Endothelial cell of hepatic sinusoid (primary cell): ENCODE measurements around the gene PTK6.

Experiments used
- in situ Hi-C: cut with HindIII; loops from 2 replicates; pipeline ENCODE4 v1.10.0; 2017; ENCODE audit warnings: low sequenced_read_pairs

PTK6 gene

DNA sequence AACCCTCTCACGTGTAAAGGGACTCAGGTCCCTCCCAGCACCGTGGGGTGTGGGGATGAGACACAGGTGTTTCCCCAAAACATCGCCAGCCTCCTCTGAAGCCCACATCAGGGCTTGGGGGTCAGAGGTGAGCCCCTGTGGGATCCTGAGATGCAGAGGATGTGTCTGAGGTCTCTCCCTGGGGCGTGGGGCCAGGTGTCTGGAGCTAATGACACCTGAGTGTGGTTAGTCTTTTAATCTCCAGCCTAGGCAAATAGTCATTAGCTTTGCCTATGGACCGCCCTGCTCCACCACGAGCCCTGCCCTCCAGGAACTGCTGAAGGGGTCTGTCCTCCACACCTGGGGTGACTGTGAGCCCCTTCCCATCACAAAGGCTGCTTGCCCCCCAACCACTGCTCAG, 8.6 kb upstream of the PTK6 start:
- in situ Hi-C loops: no loop called here

DNA sequence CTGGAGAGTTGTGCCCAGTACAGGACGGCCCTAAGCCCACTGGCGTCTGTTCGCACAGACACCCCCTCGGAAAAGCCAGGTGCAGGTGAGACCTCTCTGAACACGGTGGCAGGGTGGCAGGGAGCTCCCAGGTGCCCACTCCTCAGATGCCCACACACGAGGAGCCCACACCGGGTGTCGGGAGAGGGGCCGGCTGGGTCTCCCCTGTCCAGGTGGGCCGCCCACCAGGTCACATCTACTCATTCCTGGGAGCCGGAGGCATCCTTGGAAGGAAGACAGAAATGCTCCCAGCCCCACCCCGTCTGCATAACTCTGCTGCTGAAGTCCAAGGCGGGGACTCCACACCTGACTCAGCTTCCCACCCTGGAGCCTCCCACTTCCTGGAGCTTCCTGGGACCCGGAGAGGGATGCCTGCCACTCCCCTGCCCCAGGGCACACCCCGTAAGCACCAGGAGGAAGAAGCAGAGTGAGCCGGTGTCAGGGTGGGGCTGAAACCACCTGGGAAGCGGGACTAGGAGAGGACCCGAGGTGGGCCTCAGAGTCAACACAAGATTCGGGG, 7.9 kb upstream of the PTK6 start:
- in situ Hi-C loops: no loop called here

DNA sequence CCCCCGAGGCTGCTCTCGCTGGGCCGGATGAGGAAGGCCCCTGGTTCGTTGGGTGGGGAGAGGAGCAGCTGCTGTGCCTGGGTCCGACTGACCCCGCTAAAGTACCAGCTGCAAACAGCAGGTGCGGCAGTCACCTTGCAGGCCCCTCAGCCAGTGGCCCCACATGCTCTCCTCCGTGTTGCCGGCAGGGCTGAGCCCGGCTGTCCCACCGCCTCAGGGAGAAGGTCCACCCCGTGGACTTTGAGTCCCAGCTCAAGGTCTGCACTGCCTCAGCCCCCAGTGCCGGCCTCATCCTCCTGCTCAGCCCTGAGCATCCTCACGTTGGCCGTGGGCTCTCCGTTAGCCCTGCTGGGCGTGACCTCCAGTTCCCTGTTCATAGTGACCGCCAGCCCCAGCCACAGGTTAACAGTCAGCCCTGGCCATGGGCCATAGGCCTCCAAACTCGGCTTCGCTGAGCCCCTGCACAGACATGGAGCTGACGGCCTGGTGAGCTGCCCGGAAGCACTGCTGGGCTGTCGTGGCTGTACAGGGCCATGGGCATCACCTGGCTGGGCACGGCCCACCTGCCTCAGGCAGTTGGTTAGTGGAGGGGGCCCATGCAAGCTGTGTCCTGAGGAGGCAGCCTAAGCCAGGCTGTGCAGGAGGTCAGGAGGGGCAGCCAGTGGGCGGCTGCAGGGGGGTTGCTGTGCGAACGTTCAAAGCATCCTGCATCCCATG, 7.2 kb upstream of the PTK6 start:
- in situ Hi-C loops: no loop called here

DNA sequence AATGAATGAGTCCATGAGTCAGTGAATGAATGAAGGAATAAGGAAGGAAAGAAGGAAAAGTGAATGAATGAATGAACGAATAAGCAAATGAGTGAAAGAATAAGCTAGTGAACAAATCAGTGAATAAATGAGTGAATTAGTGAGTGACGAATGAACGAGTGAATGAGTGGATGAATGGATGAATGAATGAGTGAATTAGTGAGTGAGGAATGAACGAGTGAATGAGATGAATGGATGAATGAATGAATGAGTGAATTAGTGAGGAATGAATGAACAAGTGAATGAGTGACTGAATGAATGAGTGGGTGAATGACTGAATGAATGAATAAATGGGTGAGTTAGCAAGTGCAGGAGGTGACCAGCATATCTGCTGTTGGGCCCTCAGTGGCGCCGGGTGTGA, 6.6 kb upstream of the PTK6 start:
- in situ Hi-C loops: no loop called here

DNA sequence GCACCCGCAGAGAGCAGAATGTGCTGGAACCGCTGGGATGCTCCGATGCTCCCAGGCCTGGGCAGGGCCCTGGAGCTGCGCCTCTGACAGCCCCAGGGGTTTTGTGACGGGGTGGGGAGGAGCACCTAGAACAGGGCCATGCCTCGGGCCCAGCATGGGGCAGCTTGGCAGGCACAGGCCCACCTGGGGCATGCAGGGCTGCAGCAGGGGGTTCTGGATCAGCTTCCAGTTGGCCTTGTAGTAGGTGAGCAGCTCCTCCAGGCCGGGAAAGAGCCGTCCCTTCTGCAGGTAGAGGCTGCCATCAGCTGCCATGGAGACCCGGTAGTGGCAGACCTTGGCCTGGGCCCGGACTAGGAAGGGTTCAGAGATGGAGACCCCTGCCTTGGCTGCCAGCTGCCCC, 6.0 kb upstream of the PTK6 start:
- in situ Hi-C loops: no loop called here

DNA sequence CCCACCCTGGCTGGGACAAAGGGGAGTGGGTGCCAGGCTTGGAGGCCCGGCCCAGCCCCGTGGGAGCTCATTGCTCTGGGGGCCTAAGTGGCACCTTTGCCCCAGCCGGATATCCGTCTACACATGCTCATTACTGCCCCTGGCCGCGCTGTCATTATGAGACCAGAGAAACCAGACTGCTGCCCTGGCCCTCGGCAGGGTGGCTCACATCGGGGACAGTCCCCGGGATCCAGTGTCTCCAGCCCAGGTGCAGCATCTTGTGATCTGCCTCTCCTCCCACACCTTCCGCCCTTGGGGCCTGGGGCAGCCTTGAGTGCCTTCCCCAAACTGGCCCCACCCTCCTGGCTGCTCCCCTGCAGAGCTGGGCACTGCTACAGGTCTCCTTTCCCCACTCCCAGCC, 5.5 kb upstream of the PTK6 start:
- in situ Hi-C loops: no loop called here

DNA sequence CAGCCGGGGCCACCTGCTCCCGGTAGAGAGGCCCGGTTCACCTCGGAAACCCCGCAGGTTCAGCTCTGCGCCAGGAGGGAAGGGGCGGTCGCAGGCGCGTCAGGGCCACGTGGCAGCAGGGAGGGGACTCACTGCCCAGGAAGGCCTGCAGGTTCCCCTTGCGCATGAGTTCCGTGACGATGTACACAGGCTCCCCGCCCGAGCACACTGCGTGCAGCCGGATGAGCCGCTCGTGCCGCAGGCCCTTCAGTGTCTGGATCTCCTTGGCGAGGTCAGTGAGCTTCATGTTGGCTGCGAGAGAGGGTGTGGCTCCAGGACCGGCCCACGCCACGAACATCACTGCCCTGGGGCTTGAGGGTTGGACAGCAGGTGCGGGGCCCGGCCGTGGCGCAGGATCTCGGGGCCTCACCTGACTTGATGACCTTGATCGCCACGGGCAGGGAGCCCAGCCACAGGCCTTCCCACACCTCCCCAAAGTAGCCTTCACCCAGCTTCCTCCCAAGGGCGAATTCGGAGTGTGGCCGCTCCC, 4.9 kb upstream of the PTK6 start:
- in situ Hi-C loops: no loop called here

DNA sequence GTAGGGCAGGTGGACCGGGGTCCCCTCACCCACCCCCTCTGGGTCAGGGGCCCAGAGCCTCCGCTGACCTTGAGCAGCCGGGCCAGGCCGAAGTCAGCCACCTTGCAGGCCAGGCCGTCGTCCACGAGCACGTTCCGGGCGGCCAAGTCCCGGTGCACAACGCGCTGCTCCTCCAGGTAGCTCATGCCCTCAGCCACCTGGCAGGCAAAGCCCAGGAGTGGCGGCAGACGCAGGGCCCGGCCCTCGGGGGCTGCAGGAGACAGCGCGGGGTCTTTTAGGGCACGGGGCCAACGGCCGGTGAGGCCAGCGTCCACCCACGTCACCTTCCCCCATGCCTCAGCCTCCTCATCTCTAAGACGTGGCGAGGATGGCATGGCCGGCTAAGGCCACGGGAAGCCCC, 4.2 kb upstream of the PTK6 start:
- in situ Hi-C loops: no loop called here

DNA sequence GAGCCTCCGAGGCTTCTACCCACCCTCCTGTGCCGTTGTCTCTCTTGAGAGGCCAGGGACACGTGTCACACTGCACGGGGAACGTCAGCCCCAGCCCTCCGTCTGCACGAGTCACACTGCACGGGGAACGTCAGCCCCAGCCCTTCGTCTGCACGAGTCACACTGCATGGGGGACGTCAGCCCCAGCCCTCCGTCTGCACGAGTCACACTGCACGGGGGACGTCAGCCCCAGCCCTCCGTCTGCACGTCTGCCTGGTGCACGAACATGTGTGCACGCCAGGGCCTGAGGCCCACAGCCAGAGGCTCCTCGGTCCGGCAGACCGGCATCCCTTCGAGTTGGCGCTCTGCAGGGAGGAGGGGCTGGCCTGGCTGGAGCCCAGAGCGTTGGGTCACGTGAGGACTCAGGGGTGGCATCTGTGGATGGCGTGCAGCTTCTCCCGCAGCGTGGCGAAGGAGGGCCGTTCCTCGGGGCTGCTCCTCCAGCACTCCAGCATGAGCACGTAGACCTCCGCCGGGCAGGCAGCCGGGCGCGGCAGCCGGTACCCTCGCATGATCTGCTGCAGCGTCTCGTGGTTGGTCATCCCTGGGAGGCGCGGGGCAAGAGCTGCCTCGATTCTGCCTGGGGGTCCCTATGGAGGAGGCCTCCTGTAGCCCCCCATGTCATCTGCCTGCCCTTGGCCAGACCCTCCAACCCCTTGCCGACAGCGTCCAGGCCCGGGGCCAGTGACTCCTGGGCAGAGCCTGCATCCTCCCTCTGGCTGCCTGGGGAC, 3.4 kb upstream of the PTK6 start:
- in situ Hi-C loops: no loop called here

DNA sequence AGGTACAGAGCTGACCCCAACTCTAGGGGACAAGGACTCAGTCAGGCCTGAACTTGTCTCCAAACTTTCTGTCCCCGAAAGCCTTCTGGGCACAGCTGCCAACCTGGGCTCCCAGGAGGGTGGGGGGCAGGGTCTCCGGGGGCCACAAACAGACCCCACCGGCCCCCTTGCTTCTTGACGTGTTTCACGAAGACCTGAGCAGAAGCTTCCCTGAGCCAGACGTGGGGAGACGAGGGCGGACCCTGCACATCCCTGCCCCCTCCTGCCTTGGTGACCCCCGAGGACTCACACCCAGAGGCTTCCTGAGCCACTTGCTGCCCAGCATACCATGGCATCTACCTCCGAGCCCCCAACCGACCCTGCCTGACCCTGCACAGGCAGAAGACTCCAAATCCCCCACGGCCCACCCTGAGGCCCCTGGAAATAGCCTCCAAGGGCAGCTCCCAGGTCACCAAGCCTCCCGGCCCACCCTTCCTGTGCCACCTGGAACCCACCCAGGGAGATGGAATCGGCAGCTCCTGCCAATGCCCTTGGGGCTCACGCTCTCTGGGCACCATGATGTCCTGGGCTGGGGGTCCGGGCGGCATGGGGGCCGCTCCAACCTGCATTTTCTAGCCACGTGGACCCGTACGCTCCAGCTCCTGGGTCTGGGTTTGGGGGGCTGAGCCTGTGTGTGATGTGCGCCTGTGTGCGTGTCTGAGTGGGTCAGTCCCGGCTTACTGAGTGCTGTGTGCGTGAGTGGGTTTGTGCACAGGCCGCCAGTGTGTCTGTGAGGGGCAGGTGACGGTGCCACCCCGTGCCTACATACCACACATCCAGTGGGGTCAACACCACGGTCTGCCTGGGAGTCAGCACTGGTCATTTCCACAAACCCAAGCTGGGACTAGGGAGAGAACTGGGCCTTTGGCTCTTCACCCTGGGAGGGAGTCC, 2.5 kb upstream of the PTK6 start:
- in situ Hi-C loops: loop anchor here (5.0 to 10.0 kb wide), 6 partner anchors 55 to 343 kb away; partner anchors contain the start of gene KCNQ2

DNA sequence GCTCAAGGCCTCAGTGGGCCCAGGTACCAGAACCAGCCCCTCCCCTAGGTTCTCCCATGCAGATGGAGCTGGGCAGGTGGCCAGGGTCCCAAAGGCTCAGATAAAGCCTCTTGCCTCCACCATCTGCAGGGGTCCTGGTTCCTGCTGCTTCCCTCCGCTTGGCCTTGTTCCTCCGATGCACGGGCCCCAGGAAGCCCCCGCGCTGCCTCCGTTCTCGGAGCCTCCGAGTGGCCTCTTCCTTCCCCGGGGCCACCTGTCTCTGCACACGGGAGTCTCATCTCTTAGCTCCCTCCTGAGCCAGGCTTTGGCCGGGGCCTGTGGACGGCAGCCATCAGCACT, 1.9 kb upstream of the PTK6 start:
- in situ Hi-C loops: loop anchor here (5.0 to 10.0 kb wide), 6 partner anchors 56 to 343 kb away; partner anchors contain the start of gene KCNQ2

DNA sequence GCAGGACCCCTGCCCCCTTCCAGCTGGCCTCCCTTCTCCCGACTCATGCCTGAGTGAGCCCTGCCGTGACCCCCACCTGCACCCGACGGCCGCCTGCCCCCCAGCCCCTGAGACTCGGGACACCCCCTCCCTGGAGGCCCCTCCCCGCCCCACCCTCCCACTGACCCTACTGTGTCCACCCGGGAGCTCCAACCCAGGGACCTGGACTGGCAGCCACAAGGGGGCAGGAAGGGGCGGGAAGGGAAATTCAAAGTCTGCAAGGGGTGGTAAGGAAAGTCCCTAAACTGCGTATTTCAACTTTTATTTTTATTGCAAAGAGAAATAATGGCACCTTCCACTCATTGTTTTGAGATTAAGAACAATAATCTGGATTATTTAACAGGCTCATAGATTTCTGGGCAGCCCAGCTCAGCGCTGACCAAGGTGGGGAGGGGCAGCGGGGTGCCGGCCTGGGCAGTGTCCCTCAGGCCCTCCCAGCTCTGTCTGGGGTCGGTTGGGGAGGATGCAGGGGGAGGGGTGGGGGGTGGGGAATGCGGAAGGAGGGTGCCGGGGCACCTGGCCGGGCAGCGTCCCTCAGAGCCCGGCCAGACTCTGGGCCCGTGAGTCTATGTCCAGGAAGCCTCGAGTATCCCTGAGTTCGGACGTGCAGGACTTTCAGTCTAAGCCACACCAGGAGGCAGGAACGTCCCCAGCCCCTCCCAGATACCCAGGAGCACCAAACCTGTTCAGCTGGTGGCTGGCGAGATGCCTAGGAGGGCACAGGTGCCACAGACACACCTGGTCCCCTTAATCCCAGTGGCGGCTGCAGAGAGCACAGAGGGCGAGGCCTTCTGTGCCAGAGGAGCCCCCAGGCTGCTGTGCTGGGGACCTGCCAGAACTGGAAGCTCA, 1.3 kb upstream of the PTK6 start:
- in situ Hi-C loops: loop anchor here (5.0 to 10.0 kb wide), 6 partner anchors 56 to 344 kb away; partner anchors contain the start of gene KCNQ2

DNA sequence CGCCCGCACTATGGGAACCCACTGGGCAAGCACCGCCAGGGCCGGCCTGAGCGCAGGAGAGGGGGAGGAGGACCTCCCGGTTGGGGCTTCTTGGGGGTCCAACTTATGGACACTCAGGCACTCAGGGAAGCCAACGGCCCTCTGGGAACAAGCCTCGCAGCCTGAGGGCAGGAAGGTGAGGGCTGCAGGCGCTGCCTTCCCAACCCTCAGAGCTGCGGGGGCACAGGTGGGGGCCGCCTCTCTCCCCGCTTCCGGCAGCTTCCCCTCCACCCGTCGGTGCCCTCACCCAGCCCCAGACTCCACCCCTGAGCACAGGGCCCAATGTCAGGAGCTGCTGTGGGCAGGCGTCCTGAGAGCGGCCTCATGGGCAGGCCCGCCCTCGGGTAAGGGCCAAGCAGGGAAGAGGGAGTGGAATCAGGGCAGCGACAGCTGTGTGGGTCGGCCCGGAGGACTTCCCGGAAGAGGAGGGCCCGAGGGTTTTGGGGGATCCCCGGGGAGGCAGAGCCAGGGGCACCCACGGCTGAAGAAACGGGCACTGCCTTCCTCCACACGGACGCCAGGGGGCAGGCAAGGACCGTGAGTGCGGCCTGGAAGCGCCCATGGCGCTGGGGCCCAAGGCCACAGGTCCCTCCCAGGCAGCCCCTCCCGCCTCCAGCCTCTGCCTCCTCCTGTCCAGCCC, 488 bp upstream of the PTK6 start:
- in situ Hi-C loops: loop anchor here (5.0 to 10.0 kb wide), 6 partner anchors 57 to 345 kb away; partner anchors contain the start of gene KCNQ2

DNA sequence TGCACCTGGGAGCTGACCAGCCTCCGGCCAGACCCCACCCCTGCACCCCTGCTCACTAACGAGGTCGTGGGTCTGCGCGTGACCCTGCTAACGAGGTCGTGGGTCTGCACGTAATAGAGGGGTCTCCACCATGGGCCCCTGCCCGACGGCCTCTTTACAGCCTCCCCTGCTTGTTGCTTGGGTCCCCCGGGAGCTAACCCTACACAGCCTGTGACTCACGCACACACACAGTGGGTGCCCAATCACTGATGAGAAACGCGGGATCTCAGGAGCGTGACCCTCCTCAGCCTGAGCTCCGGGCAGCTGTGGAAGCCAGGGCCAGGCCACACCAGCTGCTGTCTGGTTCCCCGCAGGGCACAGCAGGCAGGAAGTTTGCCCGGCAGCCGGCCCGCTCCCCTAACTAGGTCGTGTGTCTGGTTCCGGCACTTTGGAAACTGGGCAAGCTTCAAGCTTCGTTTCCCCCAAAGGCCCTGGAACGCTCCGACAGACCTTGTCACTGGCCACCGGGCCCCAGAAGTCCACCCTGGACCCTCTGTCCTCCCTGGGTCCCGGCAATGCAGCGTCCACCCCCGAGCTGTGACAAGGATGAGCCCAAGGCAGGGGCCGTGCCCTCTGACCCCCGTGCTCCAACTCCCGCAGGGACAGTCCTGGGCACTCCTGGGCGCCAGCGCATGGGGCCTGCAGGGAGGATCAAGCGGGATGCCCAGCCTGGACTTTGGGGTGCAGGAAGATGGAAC, 767 bp downstream of the PTK6 start:
- in situ Hi-C loops: loop anchor here (5.0 to 10.0 kb wide), 6 partner anchors 58 to 346 kb away; partner anchors contain the start of gene KCNQ2

DNA sequence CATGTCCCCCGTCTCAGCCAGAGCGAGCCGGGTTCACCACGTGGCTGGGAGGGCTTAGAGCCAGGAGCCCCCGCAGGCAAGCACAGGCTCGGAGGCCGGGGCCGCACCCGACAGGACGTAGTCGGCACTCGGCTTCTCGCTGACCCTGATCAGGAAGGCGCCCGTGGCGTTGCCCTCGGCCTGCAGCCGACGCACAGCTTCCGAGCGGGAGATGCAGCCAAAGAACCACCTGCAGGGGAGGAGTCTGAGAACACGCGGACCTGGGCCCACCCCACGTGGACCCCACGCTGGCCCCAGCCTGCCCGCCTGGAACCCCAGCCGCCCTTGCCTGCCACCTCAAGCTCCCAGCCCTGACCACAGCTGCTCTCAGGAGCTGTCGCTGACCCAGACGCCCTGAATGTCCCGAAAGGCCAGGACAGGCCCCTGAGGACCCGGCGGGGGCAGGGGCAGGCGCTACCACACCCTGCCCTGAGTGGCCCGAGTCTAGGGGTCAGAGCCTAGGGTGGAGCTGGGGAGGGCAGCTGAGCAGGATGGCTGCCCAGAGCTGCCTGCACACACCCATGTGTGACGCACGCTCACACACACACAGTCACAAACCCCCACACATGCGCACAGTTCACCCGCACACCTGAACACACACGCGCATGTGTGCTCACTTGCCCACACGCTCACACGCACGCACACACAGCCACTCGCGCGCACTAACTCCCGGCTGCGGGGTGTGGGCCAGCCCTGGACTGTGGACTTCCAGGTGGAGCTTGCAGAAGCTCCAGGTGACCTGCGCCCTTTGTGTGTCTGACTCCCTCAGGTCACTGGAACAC, 2.1 kb downstream of the PTK6 start:
- in situ Hi-C loops: loop anchor here (5.0 to 10.0 kb wide), 6 partner anchors 60 to 347 kb away; partner anchors contain the start of gene KCNQ2

DNA sequence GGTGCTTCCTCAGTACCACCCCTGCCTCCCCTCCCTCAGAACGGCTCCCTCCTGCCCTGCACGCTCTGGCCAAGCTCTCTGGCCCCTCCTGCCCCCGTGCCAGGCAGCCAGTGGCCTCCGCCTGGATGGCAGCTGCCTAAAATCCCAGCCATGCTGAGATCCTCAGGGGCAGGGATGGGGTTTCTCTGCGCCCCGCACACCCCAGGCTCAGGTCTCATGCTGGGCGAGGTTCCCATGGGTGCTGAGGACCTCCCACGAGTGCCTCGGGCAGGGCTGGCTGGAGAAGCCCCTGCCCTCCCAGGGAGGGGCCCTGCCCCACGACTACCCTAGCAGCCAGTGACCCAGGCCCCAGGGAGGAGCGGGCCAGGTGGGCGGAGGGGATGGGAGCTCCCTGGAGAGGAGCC, 2.7 kb downstream of the PTK6 start:
- in situ Hi-C loops: loop anchor here (10.0 kb wide), 1 partner anchor 60 kb away; no protein-coding TSS in a partner anchor

DNA sequence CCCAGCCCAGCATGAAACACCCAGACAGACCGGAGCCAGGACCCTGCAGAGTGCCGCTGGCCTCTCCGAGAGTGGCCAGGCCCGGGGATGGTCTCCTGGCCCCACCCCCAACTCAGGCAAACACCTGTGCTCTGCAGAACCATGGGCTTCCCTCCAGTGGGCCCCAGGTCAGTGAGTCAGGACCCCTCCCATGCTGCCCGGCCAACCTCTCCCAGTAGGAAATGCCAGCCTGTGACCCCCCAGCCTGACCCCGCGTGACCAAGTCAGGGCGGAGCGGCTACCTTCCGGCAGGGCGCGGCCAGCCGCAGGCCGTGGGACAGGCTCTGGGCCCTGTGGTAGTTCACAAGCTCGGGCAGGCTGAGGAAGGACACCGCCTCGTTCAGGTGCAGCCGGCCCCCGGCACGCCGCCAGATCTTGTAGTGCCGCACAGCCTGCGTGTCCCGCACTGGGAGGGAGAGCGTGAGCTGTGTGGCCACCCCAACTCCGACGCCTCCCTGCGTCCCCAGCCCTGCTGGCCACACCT, 3.2 kb downstream of the PTK6 start:
- in situ Hi-C loops: loop anchor here (10.0 kb wide), 1 partner anchor 61 kb away; no protein-coding TSS in a partner anchor
